Measurements from ENCODE around the gene FAM120A.
"Not testable (repeated sequence)": the region's sequence is repeated elsewhere in the genome, so short reads cannot be mapped to it uniquely, and the experiment has no call there.

Gene FAM120A

DNA sequence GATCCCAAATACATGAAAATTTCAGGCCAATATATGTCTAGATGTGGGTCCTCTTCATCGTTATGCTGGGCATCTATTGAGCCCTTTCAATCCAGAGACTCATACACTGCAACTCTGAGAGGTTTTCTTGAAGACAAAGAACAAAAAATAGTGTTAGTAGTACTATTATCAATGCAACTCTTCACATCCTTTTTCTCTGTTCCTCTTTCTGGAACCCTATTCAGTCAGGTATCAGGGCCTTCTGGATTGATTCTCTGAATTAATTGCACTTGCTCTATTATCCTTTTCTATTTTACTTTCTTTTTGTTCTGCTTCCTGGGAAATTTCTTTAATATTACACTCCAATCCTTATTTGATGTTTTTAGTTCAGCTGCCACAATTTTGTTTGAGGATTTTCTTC lies 18.5 kb upstream of the FAM120A start:
- DNase-seq = no peak
- Histone ChIP-seq H3K36me3 (replicated peaks) (no peaks in the 10 kb centered on the region), H3K27ac (no peak overlapping the region), H3K27me3 (replicated peaks) (no peaks in the 10 kb centered on the region), H3K4me3 (ENCODE audit: low read depth, low read length) (no peak overlapping the region)
- in situ Hi-C loops (cut with HindIII; ENCODE audit: low pct_ligation_motif_present, low sequenced_read_pairs) = no loop called here
- TF ChIP-seq CTCF (IDR thresholded peaks at IDR 0.05; ENCODE audit: low read depth, low read length, missing control alignments) = no peak

GRCh38 chr9:93434056-93434455 lies 17.4 kb upstream of the FAM120A start:
- TF ChIP-seq CTCF (IDR thresholded peaks at IDR 0.05; ENCODE audit: low read depth, low read length, missing control alignments) = no peak
- in situ Hi-C loops (cut with HindIII; ENCODE audit: low pct_ligation_motif_present, low sequenced_read_pairs) = no loop called here
- Histone ChIP-seq H3K27ac (no peak overlapping the region), H3K27me3 (replicated peaks) (no peaks in the 10 kb centered on the region), H3K36me3 (replicated peaks) (no peaks in the 10 kb centered on the region), H3K4me3 (ENCODE audit: low read depth, low read length) (no peak overlapping the region)
- no peak for DNase-seq

DNA sequence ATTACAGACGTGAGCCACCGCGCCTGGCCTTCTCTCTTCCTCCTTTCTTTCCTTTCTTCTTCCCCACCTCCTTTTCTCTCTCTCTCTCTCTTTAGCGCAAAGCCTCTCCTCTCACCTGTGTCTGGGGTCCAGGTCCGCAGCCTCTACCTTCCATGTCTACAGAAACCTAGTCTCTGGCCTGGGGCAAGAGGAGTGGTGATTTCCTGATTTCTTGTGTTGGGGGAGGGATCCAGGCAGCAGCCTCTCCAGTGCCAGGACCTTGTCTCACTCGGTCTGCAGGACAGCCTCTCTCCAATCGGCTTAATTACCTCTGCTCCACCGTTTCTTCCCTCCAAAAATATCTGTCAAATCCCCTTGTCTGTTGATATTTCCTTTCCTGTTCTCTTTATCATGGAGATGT lies 16.1 kb upstream of the FAM120A start:
- no peaks in the 10 kb centered on the region for H3K27me3 ChIP-seq (replicated peaks)
- no peak overlapping the region for H3K4me3 ChIP-seq (ENCODE audit: low read depth, low read length)
- H3K36me3 ChIP-seq (replicated peaks) = no peaks in the 10 kb centered on the region
- H3K27ac ChIP-seq = no peak overlapping the region
- no peak for TF ChIP-seq CTCF (IDR thresholded peaks at IDR 0.05; ENCODE audit: low read depth, low read length, missing control alignments)
- no peak for DNase-seq
- in situ Hi-C loops (cut with HindIII; ENCODE audit: low pct_ligation_motif_present, low sequenced_read_pairs) = no loop called here

DNA sequence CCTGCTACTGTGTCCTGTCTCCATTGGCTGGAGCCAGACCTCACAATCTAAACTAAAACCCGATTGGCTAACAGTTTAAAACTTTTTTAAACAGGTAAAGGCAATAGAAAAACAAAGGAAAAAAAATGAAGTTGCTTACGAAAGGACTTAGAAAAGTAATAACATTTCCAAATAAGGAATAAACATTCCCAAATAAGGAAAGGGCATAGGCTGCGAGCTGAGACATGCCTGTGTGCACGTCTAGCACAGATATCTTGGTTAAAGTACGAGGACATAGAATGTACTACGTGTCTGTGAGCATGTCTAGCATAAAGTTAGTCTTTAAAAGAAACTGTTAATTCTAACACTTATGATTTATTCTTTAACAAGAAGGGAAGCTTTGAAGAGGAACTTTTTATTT lies 15.3 kb upstream of the FAM120A start:
- no peak for DNase-seq
- Histone ChIP-seq H3K27me3 (replicated peaks) (no peaks in the 10 kb centered on the region), H3K36me3 (replicated peaks) (no peaks in the 10 kb centered on the region), H3K4me3 (ENCODE audit: low read depth, low read length) (no peak overlapping the region), H3K27ac (no peak overlapping the region)
- in situ Hi-C loops (cut with HindIII; ENCODE audit: low pct_ligation_motif_present, low sequenced_read_pairs) = no loop called here
- no peak for TF ChIP-seq CTCF (IDR thresholded peaks at IDR 0.05; ENCODE audit: low read depth, low read length, missing control alignments)

DNA sequence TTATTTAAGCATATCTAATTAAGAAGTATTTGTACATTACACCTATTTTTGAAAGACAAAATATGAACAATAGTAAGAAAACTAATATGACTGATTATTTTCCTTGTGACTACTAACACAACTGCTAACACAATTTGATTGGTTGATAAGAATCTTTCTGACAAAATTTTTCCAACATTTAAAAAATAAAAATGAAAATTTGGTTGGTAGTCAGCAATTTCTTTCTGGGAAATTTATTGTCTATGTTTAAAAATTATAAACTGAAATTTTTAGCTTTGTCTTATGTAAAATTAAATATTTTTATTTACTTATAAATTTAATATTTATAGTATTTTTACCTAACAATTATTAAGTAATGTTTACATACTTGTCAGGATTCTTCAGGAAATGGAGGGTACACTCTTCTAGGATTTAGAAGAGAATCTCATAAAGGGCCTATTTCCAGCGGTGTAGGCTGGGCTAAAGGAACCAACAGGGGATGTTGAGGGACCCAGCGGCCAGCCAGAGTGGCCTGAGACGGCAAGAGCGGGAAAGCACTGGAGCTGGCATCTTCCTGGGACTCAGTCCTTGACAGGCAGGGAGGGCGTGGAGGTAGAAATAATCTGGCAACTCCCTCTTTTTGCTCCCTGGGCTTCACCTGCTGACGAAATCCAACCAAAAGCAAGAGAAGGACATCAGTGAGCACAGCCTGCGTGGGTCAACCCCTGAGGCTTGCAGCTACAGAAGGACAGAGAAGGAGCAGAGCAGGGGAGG lies 14.7 kb upstream of the FAM120A start:
- TF ChIP-seq CTCF (IDR thresholded peaks at IDR 0.05; ENCODE audit: low read depth, low read length, missing control alignments) = no peak
- in situ Hi-C loops (cut with HindIII; ENCODE audit: low pct_ligation_motif_present, low sequenced_read_pairs) = no loop called here
- Histone ChIP-seq H3K36me3 (replicated peaks) (no peaks in the 10 kb centered on the region), H3K4me3 (ENCODE audit: low read depth, low read length) (no peak overlapping the region), H3K27me3 (replicated peaks) (no peaks in the 10 kb centered on the region), H3K27ac (no peak overlapping the region)
- no peak for DNase-seq

GRCh38 chr9:93437996-93438395 lies 13.5 kb upstream of the FAM120A start:
- no peak for TF ChIP-seq CTCF (IDR thresholded peaks at IDR 0.05; ENCODE audit: low read depth, low read length, missing control alignments)
- no peaks in the 10 kb centered on the region for H3K36me3 ChIP-seq (replicated peaks)
- no peak for DNase-seq
- no peak overlapping the region for H3K4me3 ChIP-seq (ENCODE audit: low read depth, low read length)
- in situ Hi-C loops (cut with HindIII; ENCODE audit: low pct_ligation_motif_present, low sequenced_read_pairs) = no loop called here
- H3K27me3 ChIP-seq (replicated peaks) = no peaks in the 10 kb centered on the region
- H3K27ac ChIP-seq = no peak overlapping the region

DNA sequence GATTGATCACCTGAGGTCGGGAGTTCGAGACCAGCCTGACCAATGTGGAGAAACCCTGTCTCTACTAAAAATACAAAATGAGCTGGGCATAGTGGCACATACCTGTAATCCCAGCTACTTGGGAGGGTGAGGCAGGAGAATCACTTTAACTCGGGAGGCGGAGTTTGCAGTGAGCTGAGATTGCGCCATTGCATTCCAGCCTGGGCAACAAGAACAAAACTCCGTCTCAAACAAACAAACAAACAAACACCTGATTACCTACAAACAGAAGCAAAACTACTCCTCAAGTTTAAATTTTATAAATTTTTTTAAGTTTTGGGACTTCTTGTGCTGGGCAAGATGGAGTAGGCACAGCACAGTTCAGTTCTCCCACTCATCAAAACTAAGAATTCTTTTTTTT lies 12.2 kb upstream of the FAM120A start:
- H3K27ac ChIP-seq; H3K4me3 ChIP-seq (ENCODE audit: low read depth, low read length); in situ Hi-C loops (cut with HindIII; ENCODE audit: low pct_ligation_motif_present, low sequenced_read_pairs); H3K36me3 ChIP-seq (replicated peaks); H3K27me3 ChIP-seq (replicated peaks); DNase-seq: not testable (repeated sequence)

Measured in brain microvascular endothelial cell (primary cell).